ENCODE results near the gene KBTBD13. TPM values are rescaled to one million over a fixed set of nuclear protein-coding genes. Genes with fewer than 3 reads are reported as not detected.

Gene KBTBD13
- total and polyA plus RNA-seq, 2 experiments from 2014 or later = not detected

DNA sequence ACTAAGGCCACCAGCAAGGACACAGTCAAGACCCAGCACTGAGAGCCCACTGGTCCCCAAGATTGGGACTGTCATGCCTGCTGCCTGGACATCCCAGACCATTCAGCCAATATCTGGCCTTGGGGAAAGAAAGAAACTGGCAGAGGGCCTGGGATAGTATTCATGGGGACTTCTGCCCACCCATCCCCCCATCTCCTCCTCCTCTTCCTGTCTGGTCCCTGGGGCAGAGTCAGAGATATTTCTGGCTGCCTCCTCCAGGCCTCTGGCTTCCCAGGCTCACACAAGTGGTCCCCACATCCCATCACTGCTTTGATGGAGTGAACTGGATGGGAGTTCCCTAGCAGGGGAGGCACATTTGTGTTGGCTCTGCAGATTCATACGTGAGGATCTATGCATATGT is 4.5 kb upstream of the KBTBD13 start (continued):
- no peak for TF ChIP-seq ZNF462 (CRISPR knock-in tag; IDR thresholded peaks at IDR 0.05)

- Mint-ChIP-seq H3K27me3 (ENCODE audit: insufficient read depth, low read depth, poor library complexity) (peaks cover 13% of the 10 kb centered on the region), H3K4me1 (peaks cover 10% of the 10 kb centered on the region), H3K27ac (no peak overlapping the region), H3K9me3 (peaks cover 6% of the 10 kb centered on the region; the same call in 2 of the 3 replicates), H3K4me3 (no peak overlapping the region), H3K36me3 (ENCODE audit: low read depth) (no peaks in the 10 kb centered on the region; the same call in 2 of the 3 replicates)
- no peak overlapping the region for H3K4me2 ChIP-seq
- H3K4me3 ChIP-seq = no peak overlapping the region
- H3K4me1 ChIP-seq (ENCODE audit: insufficient read depth) = peaks cover 5% of the 10 kb centered on the region; the same call in 1 of the 2 replicates
- no peaks in the 10 kb centered on the region for H4K20me1 ChIP-seq (replicated peaks; ENCODE audit: insufficient read depth)
- no peaks in the 10 kb centered on the region for H3K79me2 ChIP-seq (replicated peaks; ENCODE audit: insufficient read depth)
- TF ChIP-seq, protein P1, sequence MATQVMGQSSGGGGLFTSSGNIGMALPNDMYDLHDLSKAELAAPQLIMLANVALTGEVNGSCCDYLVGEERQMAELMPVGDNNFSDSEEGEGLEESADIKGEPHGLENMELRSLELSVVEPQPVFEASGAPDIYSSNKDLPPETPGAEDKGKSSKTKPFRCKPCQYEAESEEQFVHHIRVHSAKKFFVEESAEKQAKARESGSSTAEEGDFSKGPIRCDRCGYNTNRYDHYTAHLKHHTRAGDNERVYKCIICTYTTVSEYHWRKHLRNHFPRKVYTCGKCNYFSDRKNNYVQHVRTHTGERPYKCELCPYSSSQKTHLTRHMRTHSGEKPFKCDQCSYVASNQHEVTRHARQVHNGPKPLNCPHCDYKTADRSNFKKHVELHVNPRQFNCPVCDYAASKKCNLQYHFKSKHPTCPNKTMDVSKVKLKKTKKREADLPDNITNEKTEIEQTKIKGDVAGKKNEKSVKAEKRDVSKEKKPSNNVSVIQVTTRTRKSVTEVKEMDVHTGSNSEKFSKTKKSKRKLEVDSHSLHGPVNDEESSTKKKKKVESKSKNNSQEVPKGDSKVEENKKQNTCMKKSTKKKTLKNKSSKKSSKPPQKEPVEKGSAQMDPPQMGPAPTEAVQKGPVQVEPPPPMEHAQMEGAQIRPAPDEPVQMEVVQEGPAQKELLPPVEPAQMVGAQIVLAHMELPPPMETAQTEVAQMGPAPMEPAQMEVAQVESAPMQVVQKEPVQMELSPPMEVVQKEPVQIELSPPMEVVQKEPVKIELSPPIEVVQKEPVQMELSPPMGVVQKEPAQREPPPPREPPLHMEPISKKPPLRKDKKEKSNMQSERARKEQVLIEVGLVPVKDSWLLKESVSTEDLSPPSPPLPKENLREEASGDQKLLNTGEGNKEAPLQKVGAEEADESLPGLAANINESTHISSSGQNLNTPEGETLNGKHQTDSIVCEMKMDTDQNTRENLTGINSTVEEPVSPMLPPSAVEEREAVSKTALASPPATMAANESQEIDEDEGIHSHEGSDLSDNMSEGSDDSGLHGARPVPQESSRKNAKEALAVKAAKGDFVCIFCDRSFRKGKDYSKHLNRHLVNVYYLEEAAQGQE (IDR thresholded peaks at IDR 0.05; ENCODE audit: unreplicated experiment) = no peak
- TF ChIP-seq NANOG (IDR thresholded peaks at IDR 0.05; ENCODE audit: borderline replicate concordance) = no peak
- no peak for TF ChIP-seq ZNF114 (CRISPR knock-in tag; IDR thresholded peaks at IDR 0.05)
- TF ChIP-seq, protein P2, sequence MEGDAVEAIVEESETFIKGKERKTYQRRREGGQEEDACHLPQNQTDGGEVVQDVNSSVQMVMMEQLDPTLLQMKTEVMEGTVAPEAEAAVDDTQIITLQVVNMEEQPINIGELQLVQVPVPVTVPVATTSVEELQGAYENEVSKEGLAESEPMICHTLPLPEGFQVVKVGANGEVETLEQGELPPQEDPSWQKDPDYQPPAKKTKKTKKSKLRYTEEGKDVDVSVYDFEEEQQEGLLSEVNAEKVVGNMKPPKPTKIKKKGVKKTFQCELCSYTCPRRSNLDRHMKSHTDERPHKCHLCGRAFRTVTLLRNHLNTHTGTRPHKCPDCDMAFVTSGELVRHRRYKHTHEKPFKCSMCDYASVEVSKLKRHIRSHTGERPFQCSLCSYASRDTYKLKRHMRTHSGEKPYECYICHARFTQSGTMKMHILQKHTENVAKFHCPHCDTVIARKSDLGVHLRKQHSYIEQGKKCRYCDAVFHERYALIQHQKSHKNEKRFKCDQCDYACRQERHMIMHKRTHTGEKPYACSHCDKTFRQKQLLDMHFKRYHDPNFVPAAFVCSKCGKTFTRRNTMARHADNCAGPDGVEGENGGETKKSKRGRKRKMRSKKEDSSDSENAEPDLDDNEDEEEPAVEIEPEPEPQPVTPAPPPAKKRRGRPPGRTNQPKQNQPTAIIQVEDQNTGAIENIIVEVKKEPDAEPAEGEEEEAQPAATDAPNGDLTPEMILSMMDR (conservative IDR thresholded peaks at IDR 0.05; ENCODE audit: low read depth in 2 of 2) = no peak
- no peak for TF ChIP-seq STAT1 (IDR thresholded peaks at IDR 0.05; ENCODE audit: unreplicated experiment)
- no peak for TF ChIP-seq CREB1 (CRISPR knock-in tag; IDR thresholded peaks at IDR 0.05; ENCODE audit: low read depth)
- TF ChIP-seq ZNF331 (CRISPR knock-in tag; IDR thresholded peaks at IDR 0.05; ENCODE audit: low read depth) = no peak
- no peak for TF ChIP-seq EZH2 (IDR thresholded peaks at IDR 0.05; ENCODE audit: low read depth, unreplicated experiment)
- TF ChIP-seq ETS1 (IDR thresholded peaks at IDR 0.05) = no peak
- no peaks in the 10 kb centered on the region for H3K27me3 ChIP-seq (ENCODE audit: insufficient read depth)
- DNase-seq (ENCODE audit: low spot score) = no peak
- ATAC-seq = no peak
- H3K9me2 ChIP-seq (ENCODE audit: insufficient read depth) = no peaks in the 10 kb centered on the region
- H2AFZ ChIP-seq = no peak overlapping the region
- no peak overlapping the region for H3K27ac ChIP-seq (ENCODE audit: low read depth)
- no peaks in the 10 kb centered on the region for H3K36me3 ChIP-seq (ENCODE audit: insufficient read depth)
- H3F3A ChIP-seq (replicated peaks; ENCODE audit: low read depth) = peaks cover 5% of the 10 kb centered on the region; the same call in 1 of the 2 replicates
Observed at GRCh38 chr15:65072617-65073016, 3.9 kb upstream of the KBTBD13 start.
